ENCODE results near the gene LIFR.
A peak's percentile ranks its signal among the peaks of the same experiment; 100 is the strongest.
"Not testable (repeated sequence)": the region's sequence is repeated elsewhere in the genome, so short reads cannot be mapped to it uniquely, and the experiment has no call there.

LIFR gene, protein sequence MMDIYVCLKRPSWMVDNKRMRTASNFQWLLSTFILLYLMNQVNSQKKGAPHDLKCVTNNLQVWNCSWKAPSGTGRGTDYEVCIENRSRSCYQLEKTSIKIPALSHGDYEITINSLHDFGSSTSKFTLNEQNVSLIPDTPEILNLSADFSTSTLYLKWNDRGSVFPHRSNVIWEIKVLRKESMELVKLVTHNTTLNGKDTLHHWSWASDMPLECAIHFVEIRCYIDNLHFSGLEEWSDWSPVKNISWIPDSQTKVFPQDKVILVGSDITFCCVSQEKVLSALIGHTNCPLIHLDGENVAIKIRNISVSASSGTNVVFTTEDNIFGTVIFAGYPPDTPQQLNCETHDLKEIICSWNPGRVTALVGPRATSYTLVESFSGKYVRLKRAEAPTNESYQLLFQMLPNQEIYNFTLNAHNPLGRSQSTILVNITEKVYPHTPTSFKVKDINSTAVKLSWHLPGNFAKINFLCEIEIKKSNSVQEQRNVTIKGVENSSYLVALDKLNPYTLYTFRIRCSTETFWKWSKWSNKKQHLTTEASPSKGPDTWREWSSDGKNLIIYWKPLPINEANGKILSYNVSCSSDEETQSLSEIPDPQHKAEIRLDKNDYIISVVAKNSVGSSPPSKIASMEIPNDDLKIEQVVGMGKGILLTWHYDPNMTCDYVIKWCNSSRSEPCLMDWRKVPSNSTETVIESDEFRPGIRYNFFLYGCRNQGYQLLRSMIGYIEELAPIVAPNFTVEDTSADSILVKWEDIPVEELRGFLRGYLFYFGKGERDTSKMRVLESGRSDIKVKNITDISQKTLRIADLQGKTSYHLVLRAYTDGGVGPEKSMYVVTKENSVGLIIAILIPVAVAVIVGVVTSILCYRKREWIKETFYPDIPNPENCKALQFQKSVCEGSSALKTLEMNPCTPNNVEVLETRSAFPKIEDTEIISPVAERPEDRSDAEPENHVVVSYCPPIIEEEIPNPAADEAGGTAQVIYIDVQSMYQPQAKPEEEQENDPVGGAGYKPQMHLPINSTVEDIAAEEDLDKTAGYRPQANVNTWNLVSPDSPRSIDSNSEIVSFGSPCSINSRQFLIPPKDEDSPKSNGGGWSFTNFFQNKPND

DNA sequence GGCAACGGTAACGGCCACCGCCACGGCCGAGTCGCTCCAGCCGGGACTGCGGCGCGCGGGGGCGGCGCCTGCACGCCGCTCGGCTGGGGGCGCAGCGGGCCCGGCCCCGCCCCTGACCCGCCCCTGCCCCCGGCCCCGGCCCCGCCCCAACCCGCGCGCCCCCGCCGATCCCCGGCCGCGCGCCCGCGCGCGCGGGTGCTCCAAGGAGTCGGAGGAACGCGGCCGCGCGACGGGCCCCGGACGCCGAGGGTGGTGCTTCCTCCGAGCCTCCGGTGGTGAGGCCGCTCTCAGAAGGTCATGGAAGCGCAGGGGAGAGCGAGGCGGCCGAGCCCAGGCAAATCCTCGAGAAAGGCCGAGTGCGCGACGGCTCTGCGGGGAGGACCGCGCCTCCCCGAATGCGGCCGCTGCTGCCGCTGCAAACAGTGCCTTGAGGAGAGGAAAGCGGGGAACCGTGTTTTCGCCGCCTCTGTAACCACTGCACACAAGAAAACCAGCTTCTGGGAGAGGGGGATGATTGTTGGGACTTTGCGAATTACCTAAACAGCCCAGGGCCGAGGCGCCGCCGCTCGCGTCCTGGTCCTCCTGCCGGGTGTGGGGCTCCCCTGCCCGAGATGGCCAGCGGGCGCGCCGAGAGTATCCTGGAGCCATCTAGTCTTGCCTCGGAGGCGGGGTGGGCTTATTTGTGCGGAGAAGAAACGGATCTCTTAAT, at the start of gene LIFR:
Gene LIFR (minus strand): TSS at position 48 of the 709 bp plus-strand sequence. CDS start 25,999 bp downstream, outside the sequence.
- peaks cover 2% of the 10 kb centered on the region for H3K36me3 Mint-ChIP-seq (ENCODE audit: low read depth)
- H3K4me3 Mint-ChIP-seq: peak within 1 kb of the TSS; percentile 80
- no peaks in the 10 kb centered on the region for H3K9me3 Mint-ChIP-seq
- H3K4me1 Mint-ChIP-seq (ENCODE audit: low read depth): peaks cover 18% of the 10 kb centered on the region
- H3K27ac Mint-ChIP-seq: no peak within 1 kb of the TSS
- peaks cover 67% of the 10 kb centered on the region for H3K27me3 Mint-ChIP-seq
- peak; percentile 68 for DNase-seq

DNA sequence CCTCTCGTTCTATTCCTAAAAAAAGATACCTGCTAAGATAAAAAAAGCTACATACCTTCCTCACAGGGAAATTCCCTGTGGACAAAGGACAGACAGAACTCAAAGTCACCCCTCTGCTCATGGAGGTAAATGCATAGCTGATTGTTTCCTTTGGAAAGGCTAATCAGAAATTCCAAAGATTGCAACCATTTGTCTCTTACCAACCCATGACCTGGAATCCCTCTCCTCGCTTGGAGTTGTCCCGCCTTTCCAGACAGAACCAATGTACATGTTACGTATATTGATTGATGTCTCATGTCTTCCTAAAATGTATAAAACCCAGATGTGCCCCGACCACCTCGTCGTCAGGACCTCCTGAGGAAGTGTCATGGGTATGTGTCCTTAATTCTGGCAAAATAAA, 49.2 kb upstream of the LIFR start:
- DNase-seq: no peak
- no peaks in the 10 kb centered on the region for H3K9me3 Mint-ChIP-seq
- H3K27me3 Mint-ChIP-seq: peaks cover 28% of the 10 kb centered on the region
- no peak overlapping the region for H3K27ac Mint-ChIP-seq
- no peak overlapping the region for H3K4me3 Mint-ChIP-seq
- H3K36me3 Mint-ChIP-seq (ENCODE audit: low read depth): no peaks in the 10 kb centered on the region
- no peaks in the 10 kb centered on the region for H3K4me1 Mint-ChIP-seq (ENCODE audit: low read depth)

DNA sequence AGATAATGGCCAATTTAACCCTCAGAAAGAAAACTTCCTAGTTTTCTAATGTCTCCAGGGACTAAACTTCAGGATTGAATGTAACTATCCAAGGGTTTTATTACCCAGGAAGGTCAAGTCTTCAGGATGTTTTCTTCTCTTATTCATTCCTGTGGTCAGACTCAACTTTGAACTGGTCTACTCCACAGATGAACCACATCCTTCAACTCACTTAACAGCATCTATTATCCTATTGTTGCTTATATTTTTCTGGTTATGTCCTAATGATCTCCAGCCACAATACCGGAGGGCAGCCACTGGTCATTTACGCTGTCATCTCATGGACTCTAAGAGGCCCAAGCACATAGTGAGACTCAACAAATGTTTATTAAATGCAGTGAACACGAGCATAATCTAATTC, 47.2 kb upstream of the LIFR start:
- no peak for DNase-seq
- peaks cover 20% of the 10 kb centered on the region for H3K27me3 Mint-ChIP-seq
- no peaks in the 10 kb centered on the region for H3K4me1 Mint-ChIP-seq (ENCODE audit: low read depth)
- no peak overlapping the region for H3K4me3 Mint-ChIP-seq
- H3K9me3 Mint-ChIP-seq: no peaks in the 10 kb centered on the region
- no peak overlapping the region for H3K27ac Mint-ChIP-seq
- no peaks in the 10 kb centered on the region for H3K36me3 Mint-ChIP-seq (ENCODE audit: low read depth)

DNA sequence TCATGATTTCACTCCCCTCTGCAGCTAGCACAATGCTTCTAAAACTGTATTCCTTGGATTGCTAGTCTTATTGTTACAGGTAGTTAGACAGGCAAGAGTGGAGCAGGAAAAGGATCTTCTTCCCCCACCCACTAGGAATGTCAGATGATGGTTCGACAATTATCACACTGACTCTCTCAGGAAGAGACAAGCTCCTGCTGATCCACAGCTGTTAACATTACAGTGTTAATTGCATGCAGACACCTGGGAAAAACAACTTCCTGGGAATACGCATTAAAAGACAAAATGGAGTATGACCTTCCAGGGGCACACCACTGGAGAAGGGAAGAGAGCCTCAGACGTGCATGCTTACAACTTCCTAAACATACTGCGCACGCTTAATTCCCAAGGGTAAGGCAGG, 46.2 kb upstream of the LIFR start:
- Mint-ChIP-seq H3K4me3 (no peak overlapping the region), H3K27ac (no peak overlapping the region), H3K9me3 (no peaks in the 10 kb centered on the region), H3K27me3 (peaks cover 14% of the 10 kb centered on the region), H3K36me3 (ENCODE audit: low read depth) (no peaks in the 10 kb centered on the region), H3K4me1 (ENCODE audit: low read depth) (no peaks in the 10 kb centered on the region)
- no peak for DNase-seq

DNA sequence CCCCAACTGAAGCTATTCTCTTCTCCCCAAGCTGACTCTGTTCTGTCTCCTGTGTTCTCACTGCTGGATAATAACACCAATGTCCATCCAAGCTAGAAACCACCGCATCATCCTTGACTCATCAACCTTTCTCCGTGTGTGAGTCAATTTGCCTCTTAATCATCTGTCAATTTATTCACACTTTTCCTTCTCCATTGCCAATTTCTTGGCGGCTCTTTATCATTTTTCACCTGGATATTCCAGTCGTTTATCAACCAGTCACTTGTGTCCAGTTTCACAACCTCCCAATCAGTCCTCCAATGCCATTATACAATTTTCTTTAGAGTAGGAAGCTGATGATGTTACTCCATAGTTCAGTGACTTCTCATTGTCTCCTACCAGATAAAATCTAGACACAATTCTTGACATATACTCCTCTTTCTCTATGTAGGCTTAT, 45.4 kb upstream of the LIFR start:
- H3K4me3 Mint-ChIP-seq: no peak overlapping the region
- DNase-seq: no peak
- H3K27ac Mint-ChIP-seq: no peak overlapping the region
- no peaks in the 10 kb centered on the region for H3K9me3 Mint-ChIP-seq
- H3K4me1 Mint-ChIP-seq (ENCODE audit: low read depth): no peaks in the 10 kb centered on the region
- H3K27me3 Mint-ChIP-seq: peaks cover 17% of the 10 kb centered on the region
- no peaks in the 10 kb centered on the region for H3K36me3 Mint-ChIP-seq (ENCODE audit: low read depth)

DNA sequence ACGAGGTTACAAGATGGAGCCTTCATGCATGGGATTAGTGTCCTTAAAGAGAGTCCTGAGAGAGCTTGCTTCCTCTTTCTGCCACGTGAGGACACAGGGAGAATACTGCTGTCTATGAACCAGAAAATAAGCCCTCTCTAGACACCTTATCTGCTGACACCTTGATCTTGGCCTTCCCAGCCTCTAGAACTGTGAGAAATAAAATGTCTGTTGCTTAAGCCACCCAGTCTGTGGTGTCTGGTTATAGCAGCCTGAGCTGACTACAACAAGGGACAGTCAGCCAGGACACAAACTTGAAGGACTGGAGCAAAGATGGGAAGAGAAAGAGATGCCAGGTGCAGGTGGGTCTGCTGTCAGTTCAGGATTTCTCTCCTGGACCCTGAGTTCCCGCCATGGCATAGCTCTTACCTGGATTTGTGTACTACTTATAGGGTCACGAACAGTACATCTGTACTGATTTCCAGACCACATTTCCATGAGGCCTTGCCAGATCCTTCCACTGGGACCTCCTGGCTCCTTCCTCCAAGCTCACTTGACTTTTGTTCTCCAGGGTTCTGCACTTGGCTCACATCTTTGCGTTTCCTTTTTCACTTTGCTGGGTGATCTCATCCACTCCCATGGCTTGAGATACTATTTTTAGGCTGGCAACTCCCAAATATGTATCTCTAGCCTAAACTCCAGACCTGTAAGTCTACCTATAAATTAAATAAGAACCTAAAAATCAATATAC, 44.9 kb upstream of the LIFR start:
- no peak overlapping the region for H3K4me3 Mint-ChIP-seq
- no peak overlapping the region for H3K27ac Mint-ChIP-seq

DNA sequence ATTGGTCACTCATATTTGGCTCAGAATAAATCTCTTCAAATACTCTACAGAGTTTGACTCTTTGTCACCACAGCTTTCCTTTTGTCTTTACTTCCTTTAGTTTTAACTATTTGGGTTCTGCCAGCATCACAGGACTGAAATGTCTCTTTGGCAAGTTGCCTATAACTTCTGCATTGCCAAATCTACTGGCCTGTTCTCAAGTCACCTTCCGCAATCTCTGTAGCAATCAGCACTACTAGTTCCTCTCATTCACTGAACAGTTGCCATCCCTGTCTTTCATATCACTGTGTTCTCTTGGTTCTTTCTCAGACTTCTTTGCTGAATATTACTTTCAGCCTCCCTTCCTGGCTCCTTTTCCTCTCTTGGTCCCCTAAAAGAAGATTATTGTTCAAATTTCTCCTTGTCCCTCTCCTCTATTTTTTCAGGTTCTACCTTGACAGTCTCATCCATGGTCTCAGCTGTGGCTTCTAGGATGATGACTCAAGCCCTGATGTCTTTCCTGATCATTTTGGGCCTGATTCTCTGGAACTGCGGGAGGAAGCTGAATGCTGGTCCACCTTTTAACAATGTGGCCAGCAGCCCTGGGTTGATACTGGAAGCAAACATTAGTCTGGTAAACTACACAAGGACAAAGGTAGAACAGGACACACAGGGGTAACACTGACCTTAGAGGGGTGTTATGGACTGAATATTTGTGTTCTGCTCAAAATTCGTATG, 44.0 kb upstream of the LIFR start:
- Mint-ChIP-seq H3K9me3 (no peaks in the 10 kb centered on the region), H3K4me3 (no peak overlapping the region), H3K27me3 (peaks cover 18% of the 10 kb centered on the region), H3K27ac (no peak overlapping the region), H3K4me1 (ENCODE audit: low read depth) (no peaks in the 10 kb centered on the region), H3K36me3 (ENCODE audit: low read depth) (no peaks in the 10 kb centered on the region)
- no peak for DNase-seq

More for the DNA sequence above, 44.9 kb upstream of the LIFR start:
- H3K9me3 Mint-ChIP-seq: no peaks in the 10 kb centered on the region
- DNase-seq: no peak
- H3K27me3 Mint-ChIP-seq: peaks cover 18% of the 10 kb centered on the region
- no peaks in the 10 kb centered on the region for H3K36me3 Mint-ChIP-seq (ENCODE audit: low read depth)
- no peaks in the 10 kb centered on the region for H3K4me1 Mint-ChIP-seq (ENCODE audit: low read depth)

DNA sequence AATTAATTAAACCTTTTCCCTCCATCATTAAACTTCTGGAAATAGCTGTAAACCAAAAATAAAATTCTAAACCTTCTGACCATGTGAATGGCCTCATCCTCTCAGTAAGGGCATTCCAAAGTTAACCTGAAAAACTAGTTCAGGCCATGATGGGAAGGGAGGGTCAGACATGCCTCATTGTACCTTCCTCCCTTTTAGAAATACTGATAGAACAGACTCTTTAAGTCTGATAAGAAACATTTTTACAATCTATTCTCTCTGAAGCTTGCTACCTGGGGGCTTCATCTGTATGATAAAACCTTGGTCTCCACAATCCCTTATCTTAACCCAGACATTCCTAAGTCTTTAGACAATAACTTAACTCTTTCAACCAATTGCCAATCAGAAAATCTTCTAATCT, 43.3 kb upstream of the LIFR start:
- not testable (repeated sequence) for H3K36me3 Mint-ChIP-seq (ENCODE audit: low read depth); DNase-seq; H3K4me1 Mint-ChIP-seq (ENCODE audit: low read depth); H3K27ac Mint-ChIP-seq; H3K9me3 Mint-ChIP-seq; H3K4me3 Mint-ChIP-seq
- H3K27me3 Mint-ChIP-seq: peaks cover 18% of the 10 kb centered on the region

DNA sequence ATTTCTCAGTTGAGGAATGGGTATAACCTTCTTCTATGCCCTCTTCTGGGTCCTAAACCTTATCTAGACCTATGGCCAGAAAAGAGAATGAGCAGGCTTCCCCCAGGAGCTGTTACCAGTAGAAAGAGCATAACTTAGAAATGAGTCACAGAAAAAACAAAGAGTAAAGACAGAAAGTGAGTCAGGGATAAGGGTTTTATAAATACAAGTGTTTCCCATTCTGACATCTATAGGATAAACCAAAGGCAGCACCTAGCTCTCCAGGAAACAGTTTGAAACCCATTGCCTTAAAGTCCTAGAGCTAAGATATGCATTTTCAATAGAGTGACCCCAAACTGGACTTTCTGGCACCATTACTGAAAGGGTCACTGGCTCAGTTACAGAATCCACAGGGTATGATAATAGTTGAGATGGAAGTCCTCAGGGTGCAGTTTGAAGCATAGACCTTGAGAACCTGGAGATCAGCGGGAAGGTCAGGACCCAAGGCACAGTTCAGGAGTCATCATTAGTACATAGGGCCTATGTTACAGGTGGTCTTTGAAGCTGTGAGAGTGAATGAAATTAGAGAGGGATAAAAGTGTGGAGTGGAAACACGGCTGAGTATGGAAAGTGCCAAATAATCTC, 42.7 kb upstream of the LIFR start:
- no peak overlapping the region for H3K27ac Mint-ChIP-seq
- no peak for DNase-seq

DNA sequence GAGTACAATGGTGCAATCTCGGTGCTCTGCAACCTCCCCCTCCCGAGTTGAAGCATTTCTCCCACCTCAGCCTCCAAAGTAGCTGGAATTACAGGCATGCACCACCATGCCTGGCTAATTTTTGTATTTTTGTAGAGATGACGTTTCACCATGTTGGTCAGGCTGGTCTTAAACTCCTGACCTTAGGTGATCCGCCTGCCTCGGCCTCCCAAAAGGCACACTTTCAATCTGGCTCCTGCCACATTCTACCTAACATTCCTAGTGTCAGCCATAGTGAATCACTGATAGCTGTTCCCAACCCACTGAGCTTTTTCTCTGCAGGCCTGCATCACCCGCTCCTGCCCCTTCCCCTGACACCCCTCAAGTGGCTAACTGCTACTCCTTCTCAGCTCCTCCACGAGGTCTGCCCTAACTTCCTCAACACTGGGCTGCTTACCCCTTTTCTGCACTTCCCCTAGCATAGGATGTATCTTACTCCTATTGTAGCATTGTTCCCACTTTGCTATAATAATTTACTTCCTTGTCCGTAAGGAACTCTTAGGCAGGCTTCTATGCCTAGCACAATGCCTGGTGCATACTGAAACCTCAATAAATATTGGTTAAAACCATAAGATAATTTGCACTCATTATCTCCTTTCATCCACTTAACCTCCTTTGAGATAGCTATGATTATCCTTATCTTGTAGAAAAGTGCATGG, 42.0 kb upstream of the LIFR start:
- no peak overlapping the region for H3K4me3 Mint-ChIP-seq
- peaks cover 17% of the 10 kb centered on the region for H3K27me3 Mint-ChIP-seq
- H3K9me3 Mint-ChIP-seq: no peaks in the 10 kb centered on the region
- H3K4me1 Mint-ChIP-seq (ENCODE audit: low read depth): no peaks in the 10 kb centered on the region
- H3K27ac Mint-ChIP-seq: no peak overlapping the region
- DNase-seq: no peak
- H3K36me3 Mint-ChIP-seq (ENCODE audit: low read depth): no peaks in the 10 kb centered on the region

More for the DNA sequence above, 42.7 kb upstream of the LIFR start:
- H3K36me3 Mint-ChIP-seq (ENCODE audit: low read depth): no peaks in the 10 kb centered on the region
- H3K4me3 Mint-ChIP-seq: no peak overlapping the region
- no peaks in the 10 kb centered on the region for H3K9me3 Mint-ChIP-seq
- H3K4me1 Mint-ChIP-seq (ENCODE audit: low read depth): no peaks in the 10 kb centered on the region
- peaks cover 19% of the 10 kb centered on the region for H3K27me3 Mint-ChIP-seq

DNA sequence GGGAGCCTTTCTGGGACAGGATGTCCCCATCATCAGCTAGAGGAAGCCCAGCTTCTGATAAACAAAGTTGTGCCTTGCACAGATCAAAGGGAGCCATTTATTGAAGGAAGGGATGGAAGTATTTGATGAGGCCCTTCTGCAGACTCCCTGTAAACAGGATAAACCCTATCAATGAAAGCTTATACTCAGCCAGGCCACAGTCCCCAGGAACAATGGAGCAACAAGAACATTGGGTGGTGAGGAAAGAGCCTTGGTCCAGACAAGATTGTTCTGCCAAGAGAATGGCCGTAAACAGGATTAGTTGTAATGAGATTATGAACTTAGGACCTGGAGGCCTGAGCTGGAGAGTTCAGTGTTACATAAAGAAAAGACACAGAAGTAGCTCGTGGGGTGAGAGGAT, 40.5 kb upstream of the LIFR start:
- H3K9me3 Mint-ChIP-seq: no peaks in the 10 kb centered on the region
- no peak overlapping the region for H3K4me3 Mint-ChIP-seq

DNA sequence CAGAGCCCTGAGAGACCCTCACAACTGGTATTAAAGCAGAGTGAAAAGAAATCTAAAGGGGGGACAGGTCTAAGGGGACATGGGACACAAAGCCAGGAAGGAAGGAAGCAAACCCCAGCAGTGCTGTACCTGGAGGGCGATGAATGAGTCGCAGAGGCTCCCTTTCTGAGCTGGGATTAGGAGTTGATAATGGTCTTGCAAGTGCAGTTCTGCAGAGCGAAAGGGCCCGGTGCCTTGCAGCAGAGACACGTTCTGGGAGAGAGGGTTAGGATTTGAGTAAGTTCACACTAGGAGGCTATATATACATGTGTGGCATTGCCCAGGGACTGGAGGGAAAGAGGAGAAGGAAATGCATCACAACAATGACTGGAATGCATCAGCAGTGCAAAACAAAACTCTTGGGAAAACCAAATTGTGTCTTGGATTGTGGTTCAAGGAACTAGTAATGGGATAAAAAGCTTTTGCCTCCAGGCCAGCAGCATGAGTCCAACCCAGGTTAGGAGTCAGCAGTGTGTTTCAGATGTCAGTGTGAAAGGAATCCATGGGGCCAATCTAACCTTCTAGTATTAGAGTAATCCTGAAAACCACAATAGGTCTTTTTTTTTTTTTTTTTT, 38.8 kb upstream of the LIFR start:
- no peak for DNase-seq

More for the DNA sequence above, 40.5 kb upstream of the LIFR start:
- H3K27ac Mint-ChIP-seq: no peak overlapping the region
- H3K4me1 Mint-ChIP-seq (ENCODE audit: low read depth): no peaks in the 10 kb centered on the region
- H3K36me3 Mint-ChIP-seq (ENCODE audit: low read depth): no peaks in the 10 kb centered on the region
- peaks cover 14% of the 10 kb centered on the region for H3K27me3 Mint-ChIP-seq
- DNase-seq: no peak

More for the DNA sequence above, 38.8 kb upstream of the LIFR start:
- Mint-ChIP-seq H3K9me3 (no peaks in the 10 kb centered on the region), H3K4me3 (no peak overlapping the region), H3K4me1 (ENCODE audit: low read depth) (no peaks in the 10 kb centered on the region), H3K36me3 (ENCODE audit: low read depth) (no peaks in the 10 kb centered on the region), H3K27ac (no peak overlapping the region), H3K27me3 (peaks cover 10% of the 10 kb centered on the region)

Data from activated T-cell treated with anti-CD3 and anti-CD28 coated beads, Interleukin-2, amount 50 U/mL, for 24 hours (primary cell).